ENCODE data around the gene CELF4. TPM values are rescaled to one million over a fixed set of nuclear protein-coding genes. Genes with fewer than 3 reads are reported as not detected.

Gene CELF4
- total and polyA plus RNA-seq, 10 donors: 0.46 to 3.5 (median 0.78) TPM

DNA sequence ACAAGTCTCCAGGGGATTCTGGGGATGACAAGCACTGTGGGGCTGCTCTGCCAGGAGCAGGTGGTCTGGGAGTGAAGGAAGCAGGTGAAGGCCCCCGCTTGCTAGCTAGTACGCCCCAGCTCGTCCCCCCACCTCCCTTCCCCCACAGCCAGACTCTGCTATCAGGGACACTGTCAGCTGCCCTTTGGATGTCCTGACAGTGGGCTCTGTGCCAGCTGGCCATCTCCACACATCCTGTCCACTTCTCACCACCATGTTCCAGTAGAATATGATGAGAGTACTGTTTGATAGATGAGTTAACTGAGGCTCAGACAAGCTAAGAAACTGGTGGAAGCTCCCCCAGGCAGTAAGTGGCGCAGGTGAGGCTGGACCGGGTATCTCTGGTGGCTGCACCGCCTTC is 276.2 kb downstream of the CELF4 start:
- 61 to 84% (median 74%) methylated on average over 5 to 6 of the region's 6 CpGs for WGBS, 5 donors
- Histone ChIP-seq H3K36me3 (no peaks in the 10 kb centered on the region), H3K27me3 (replicated peaks in 1 of 7) (no peaks in the 10 kb centered on the region), H3K4me3 (no peak overlapping the region), H3K27ac (no peak overlapping the region), H3K4me1 (no peaks in the 10 kb centered on the region), H3K9me3 (no peaks in the 10 kb centered on the region)
- intact Hi-C loops (cut with DNase I; ENCODE audit: low total_unique reads): no loop called here
- TF ChIP-seq POLR2AphosphoS5 (IDR thresholded peaks at IDR 0.05) (no peak), POLR2A (IDR thresholded peaks at IDR 0.05) (no peak), CTCF (IDR thresholded peaks at IDR 0.05 in 8 of 11, conservative IDR thresholded peaks at IDR 0.05 in 3 of 11) (no peak)
- DNase-seq: no peak

GRCh38 chr18:37287601-37288000 is 278.0 kb downstream of the CELF4 start:
- H3K4me1 ChIP-seq: no peaks in the 10 kb centered on the region
- H3K27me3 ChIP-seq (replicated peaks in 1 of 7): no peaks in the 10 kb centered on the region
- intact Hi-C loops (cut with DNase I; ENCODE audit: low total_unique reads): no loop called here
- H3K36me3 ChIP-seq: no peaks in the 10 kb centered on the region
- no peak overlapping the region for H3K27ac ChIP-seq
- no peaks in the 10 kb centered on the region for H3K9me3 ChIP-seq
- no peak for DNase-seq
- 27 to 50% (median 38%) methylated on average over 1 of the region's 1 CpG for WGBS, 5 donors
- H3K4me3 ChIP-seq: no peak overlapping the region
- TF ChIP-seq POLR2AphosphoS5 (IDR thresholded peaks at IDR 0.05): no peak

DNA sequence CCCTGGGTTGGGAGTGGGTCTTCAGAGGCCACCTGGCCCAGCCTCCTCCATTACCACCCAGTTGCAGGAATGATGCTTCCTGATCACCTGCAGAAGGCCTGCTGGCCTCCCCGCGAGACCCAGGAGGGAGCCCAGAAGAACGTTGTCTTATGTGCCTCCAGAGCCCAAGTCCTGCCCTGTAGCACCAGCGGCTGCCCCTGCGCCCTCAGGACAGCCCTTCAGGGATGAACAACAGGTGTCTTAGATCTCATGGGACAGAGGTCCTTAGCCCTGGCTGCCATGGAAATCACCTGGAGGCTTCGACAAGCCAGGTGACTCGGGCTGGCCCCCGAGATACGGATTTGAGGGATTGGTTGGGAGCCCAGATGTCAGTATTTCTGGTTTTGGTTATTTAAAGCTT is 278.8 kb downstream of the CELF4 start:
- intact Hi-C loops (cut with DNase I; ENCODE audit: low total_unique reads): no loop called here
- Histone ChIP-seq H3K27ac (no peak overlapping the region), H3K9me3 (no peaks in the 10 kb centered on the region), H3K27me3 (replicated peaks in 1 of 7) (no peaks in the 10 kb centered on the region), H3K36me3 (no peaks in the 10 kb centered on the region), H3K4me1 (no peaks in the 10 kb centered on the region), H3K4me3 (no peak overlapping the region)
- 83 to 88% (median 87%) methylated on average over 6 to 9 of the region's 9 CpGs for WGBS, 5 donors
- no peak for TF ChIP-seq POLR2AphosphoS5 (IDR thresholded peaks at IDR 0.05)
- TF ChIP-seq CTCF (IDR thresholded peaks at IDR 0.05 in 8 of 11, conservative IDR thresholded peaks at IDR 0.05 in 3 of 11): no peak
- TF ChIP-seq POLR2A (IDR thresholded peaks at IDR 0.05): no peak
- DNase-seq: no peak

DNA sequence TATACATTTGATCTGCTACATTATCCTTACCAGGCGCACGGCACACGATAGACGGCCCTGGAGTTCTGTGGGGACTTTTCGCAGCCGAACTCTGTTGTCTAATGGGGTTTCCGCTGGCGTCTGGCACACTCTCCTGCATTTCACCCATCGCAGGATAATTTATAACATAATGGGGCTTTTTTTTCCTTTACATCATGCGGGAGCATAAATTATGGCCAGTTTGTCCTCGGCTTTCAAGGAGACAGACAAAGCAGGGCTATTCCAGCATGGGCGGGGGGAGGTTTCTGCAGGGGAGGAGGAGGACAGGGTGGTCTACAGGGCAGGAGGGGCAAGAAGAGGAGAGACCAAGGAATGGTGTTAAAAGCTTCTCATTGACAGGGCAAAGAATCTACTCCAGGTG is 279.8 kb downstream of the CELF4 start:
- H3K36me3 ChIP-seq: no peaks in the 10 kb centered on the region
- TF ChIP-seq POLR2A (IDR thresholded peaks at IDR 0.05) (no peak), CTCF (IDR thresholded peaks at IDR 0.05 in 8 of 11, conservative IDR thresholded peaks at IDR 0.05 in 3 of 11) (no peak), POLR2AphosphoS5 (IDR thresholded peaks at IDR 0.05) (no peak)
- H3K4me1 ChIP-seq: no peaks in the 10 kb centered on the region
- WGBS, 5 donors: 77 to 86% (median 84%) methylated on average over 12 of the region's 12 CpGs
- no peak overlapping the region for H3K27ac ChIP-seq
- DNase-seq: no peak
- peaks cover 0 to 5% (median 0%) of the 10 kb centered on the region in 7 donors for H3K27me3 ChIP-seq (replicated peaks in 1 of 7)
- no peaks in the 10 kb centered on the region for H3K9me3 ChIP-seq
- H3K4me3 ChIP-seq: no peak overlapping the region
- intact Hi-C loops (cut with DNase I; ENCODE audit: low total_unique reads): no loop called here

GRCh38 chr18:37284260-37284659 is 281.3 kb downstream of the CELF4 start:
- H3K4me3 ChIP-seq: no peak overlapping the region
- H3K9me3 ChIP-seq: no peaks in the 10 kb centered on the region
- peaks cover 0 to 14% (median 0%) of the 10 kb centered on the region in 7 donors for H3K27me3 ChIP-seq (replicated peaks in 1 of 7)
- no peaks in the 10 kb centered on the region for H3K36me3 ChIP-seq
- 89 to 95% (median 92%) methylated on average over 5 to 7 of the region's 7 CpGs for WGBS, 5 donors
- no peaks in the 10 kb centered on the region for H3K4me1 ChIP-seq
- no peak for DNase-seq
- H3K27ac ChIP-seq: no peak overlapping the region
- TF ChIP-seq POLR2A (IDR thresholded peaks at IDR 0.05) (no peak), CTCF (IDR thresholded peaks at IDR 0.05 in 8 of 11, conservative IDR thresholded peaks at IDR 0.05 in 3 of 11) (no peak), POLR2AphosphoS5 (IDR thresholded peaks at IDR 0.05) (no peak)
- intact Hi-C loops (cut with DNase I; ENCODE audit: low total_unique reads): no loop called here

Data from spleen (tissue), 11 donors.